ENCODE results near the gene ZDHHC20. TPM values are rescaled to one million over a fixed set of nuclear protein-coding genes. Genes with fewer than 3 reads are reported as not detected.
A peak's percentile ranks its signal among the peaks of the same experiment; 100 is the strongest.

ZDHHC20 gene
- total RNA-seq, 2 experiments from 2014 or later: 48.0 to 50.7 TPM

GRCh38 chr13:21466527-21466926 lies 7.4 kb upstream of the ZDHHC20 start:
- no peak for DNase-seq
- intact Hi-C loops (cut with micrococcal nuclease): no loop called here
- Mint-ChIP-seq H3K36me3 (ENCODE audit: low read depth) (peaks cover under 1% of the 10 kb centered on the region), H3K27ac (no peak overlapping the region), H3K27me3 (ENCODE audit: low read depth) (no peaks in the 10 kb centered on the region), H3K9me3 (peaks cover 4% of the 10 kb centered on the region), H3K4me1 (ENCODE audit: low read depth) (no peaks in the 10 kb centered on the region), H3K4me3 (no peak overlapping the region)
- CTCF ChIA-PET: interaction anchor here (0.7 to 3.4 kb wide), 4 partner anchors 10 to 286 kb away, joined by 3 to 14 read pairs (median 4); no protein-coding TSS in a partner anchor

GRCh38 chr13:21465710-21466160 lies 6.6 kb upstream of the ZDHHC20 start:
- intact Hi-C loops (cut with micrococcal nuclease): no loop called here

DNA sequence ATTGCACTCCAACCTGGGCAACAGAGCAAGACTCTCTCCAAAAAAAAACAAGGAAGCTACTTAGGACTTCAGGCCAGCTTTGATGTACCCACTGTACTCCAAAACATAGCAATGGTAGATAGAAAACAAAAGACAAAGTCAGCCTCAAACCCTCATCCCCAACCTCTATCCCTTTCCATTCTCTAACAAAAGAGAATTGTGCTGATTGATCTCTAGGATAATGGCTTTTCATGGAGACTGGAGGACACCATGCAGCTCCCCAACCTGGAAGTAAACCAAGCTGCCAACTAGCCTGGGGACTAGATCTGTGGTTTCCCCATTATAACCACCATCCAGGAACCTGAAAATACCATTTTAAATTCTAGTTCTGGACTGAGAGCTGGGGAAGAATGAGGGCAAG lies 4.3 kb upstream of the ZDHHC20 start:
- CTCF ChIA-PET: interaction anchor here (1.2 to 2.9 kb wide), 2 partner anchors 12 to 16 kb away, joined by 4 to 11 read pairs; no protein-coding TSS in a partner anchor
- intact Hi-C loops (cut with micrococcal nuclease): no loop called here
- DNase-seq: no peak
- no peak overlapping the region for H3K27ac Mint-ChIP-seq
- peaks cover 3% of the 10 kb centered on the region for H3K4me1 Mint-ChIP-seq (ENCODE audit: low read depth)
- no peak overlapping the region for H3K4me3 Mint-ChIP-seq
- H3K9me3 Mint-ChIP-seq: no peaks in the 10 kb centered on the region
- H3K27me3 Mint-ChIP-seq (ENCODE audit: low read depth): no peaks in the 10 kb centered on the region
- no peaks in the 10 kb centered on the region for H3K36me3 Mint-ChIP-seq (ENCODE audit: low read depth)

More at GRCh38 chr13:21465710-21466160, 6.6 kb upstream of the ZDHHC20 start:
- no peaks in the 10 kb centered on the region for H3K27me3 Mint-ChIP-seq (ENCODE audit: low read depth)
- DNase-seq: no peak
- peaks cover 1% of the 10 kb centered on the region for H3K9me3 Mint-ChIP-seq
- CTCF ChIA-PET: interaction anchor here (0.7 to 3.4 kb wide), 3 partner anchors 10 to 234 kb away, joined by 3 to 14 read pairs (median 5); no protein-coding TSS in a partner anchor
- H3K4me3 Mint-ChIP-seq: no peak overlapping the region
- no peaks in the 10 kb centered on the region for H3K4me1 Mint-ChIP-seq (ENCODE audit: low read depth)
- H3K36me3 Mint-ChIP-seq (ENCODE audit: low read depth): no peaks in the 10 kb centered on the region
- no peak overlapping the region for H3K27ac Mint-ChIP-seq

- Mint-ChIP-seq H3K27me3 (ENCODE audit: low read depth) (no peaks in the 10 kb centered on the region), H3K27ac (no peak overlapping the region), H3K9me3 (no peaks in the 10 kb centered on the region), H3K36me3 (ENCODE audit: low read depth) (no peaks in the 10 kb centered on the region), H3K4me3 (no peak overlapping the region), H3K4me1 (ENCODE audit: low read depth) (peaks cover 18% of the 10 kb centered on the region)
- intact Hi-C loops (cut with micrococcal nuclease): no loop called here
- CTCF ChIA-PET: interaction anchor here (2.8 to 2.9 kb wide), 2 partner anchors 14 to 16 kb away, joined by 11 to 14 read pairs; no protein-coding TSS in a partner anchor
- no peak for DNase-seq
These were observed 2.0 kb upstream of the ZDHHC20 start for GRCh38 chr13:21461131-21461530.

GRCh38 chr13:21458451-21458812 lies 671 bp downstream of the ZDHHC20 start:
- H3K27ac Mint-ChIP-seq: peak overlapping the region; percentile 88
- peak overlapping the region; percentile 92 for H3K4me3 Mint-ChIP-seq
- H3K9me3 Mint-ChIP-seq: peaks cover 8% of the 10 kb centered on the region
- H3K4me1 Mint-ChIP-seq (ENCODE audit: low read depth): peaks cover 30% of the 10 kb centered on the region
- no peaks in the 10 kb centered on the region for H3K27me3 Mint-ChIP-seq (ENCODE audit: low read depth)
- CTCF ChIA-PET: interaction anchor here (0.9 to 2.8 kb wide), 3 partner anchors 19 to 161 kb away, joined by 3 to 14 read pairs (median 4); no protein-coding TSS in a partner anchor
- intact Hi-C loops (cut with micrococcal nuclease): loop anchor here (1.0 to 10.0 kb wide), 5 partner anchors 24 to 1916 kb away; partner anchors contain the start of gene FGF9
- peak; percentile 70 for DNase-seq
- peaks cover 11% of the 10 kb centered on the region for H3K36me3 Mint-ChIP-seq (ENCODE audit: low read depth)

DNA sequence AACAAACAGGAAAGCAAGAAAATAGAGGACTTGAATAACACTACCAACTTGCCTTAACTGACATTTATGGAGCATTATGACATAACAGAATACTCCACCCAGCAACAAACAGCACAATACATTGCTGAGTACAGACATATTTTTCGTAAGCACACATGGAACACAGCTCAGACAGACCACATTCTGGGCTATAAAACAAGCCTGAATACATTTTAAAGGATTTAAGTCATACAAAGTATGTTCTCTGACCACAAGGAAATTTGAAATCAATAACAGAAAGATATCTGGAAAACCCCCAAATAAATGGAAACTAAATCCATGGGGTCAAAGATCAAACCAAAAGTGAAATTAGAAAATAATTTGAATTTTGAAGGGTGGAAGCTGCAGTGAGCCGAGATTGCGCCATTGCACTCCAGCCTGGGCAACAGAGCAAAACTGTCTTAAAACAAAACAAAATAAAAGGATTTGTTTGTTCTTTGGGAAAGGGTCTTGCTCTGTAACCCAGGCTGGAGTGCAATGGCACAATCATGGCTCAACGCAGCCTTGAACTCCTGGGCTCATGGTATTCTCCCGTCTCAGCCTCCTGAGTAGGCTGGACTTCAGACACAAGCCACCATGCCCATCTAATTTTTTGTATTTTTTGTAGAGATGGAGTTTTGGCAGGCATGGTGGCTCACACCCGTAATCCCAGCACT lies 5.6 kb downstream of the ZDHHC20 start:
- H3K36me3 Mint-ChIP-seq (ENCODE audit: low read depth): peaks cover 18% of the 10 kb centered on the region
- peaks cover 8% of the 10 kb centered on the region for H3K9me3 Mint-ChIP-seq

DNA sequence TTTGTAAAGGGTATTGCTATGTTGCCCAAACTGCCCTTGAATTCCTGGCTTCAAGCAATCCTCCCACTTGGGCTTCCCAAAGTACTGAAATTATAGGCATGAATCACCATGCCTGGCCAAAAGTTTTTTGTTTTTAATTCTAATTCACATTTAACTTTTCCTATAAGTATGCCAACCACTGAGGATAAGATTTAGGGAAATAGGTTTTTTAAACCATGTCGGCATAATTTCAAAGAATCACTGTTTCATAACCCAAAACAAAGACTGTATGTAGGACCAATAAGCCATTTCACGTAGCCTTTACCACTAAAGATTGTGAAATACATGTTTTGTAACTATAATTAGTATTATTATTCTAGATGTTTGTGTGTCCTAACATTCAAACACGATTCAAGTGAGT lies 8.2 kb downstream of the ZDHHC20 start:
- no peak overlapping the region for H3K4me3 Mint-ChIP-seq
- peaks cover 40% of the 10 kb centered on the region for H3K4me1 Mint-ChIP-seq (ENCODE audit: low read depth)
- intact Hi-C loops (cut with micrococcal nuclease): loop anchor here (10.0 kb wide), 1 partner anchor 1924 kb away; no protein-coding TSS in a partner anchor
- CTCF ChIA-PET: interaction anchor here (0.7 kb wide), 1 partner anchor 159 kb away, joined by 3 read pairs; no protein-coding TSS in a partner anchor
- H3K27me3 Mint-ChIP-seq (ENCODE audit: low read depth): no peaks in the 10 kb centered on the region
- H3K9me3 Mint-ChIP-seq: peaks cover 8% of the 10 kb centered on the region
- no peak for DNase-seq
- peaks cover 24% of the 10 kb centered on the region for H3K36me3 Mint-ChIP-seq (ENCODE audit: low read depth)
- H3K27ac Mint-ChIP-seq: no peak overlapping the region

More for the DNA sequence above, 5.6 kb downstream of the ZDHHC20 start:
- intact Hi-C loops (cut with micrococcal nuclease): loop anchor here (10.0 kb wide), 1 partner anchor 1921 kb away; no protein-coding TSS in a partner anchor
- no peak overlapping the region for H3K27ac Mint-ChIP-seq
- no peak overlapping the region for H3K4me3 Mint-ChIP-seq
- no peaks in the 10 kb centered on the region for H3K27me3 Mint-ChIP-seq (ENCODE audit: low read depth)
- peaks cover 46% of the 10 kb centered on the region for H3K4me1 Mint-ChIP-seq (ENCODE audit: low read depth)
- CTCF ChIA-PET: no interaction called here
- DNase-seq: no peak

DNA sequence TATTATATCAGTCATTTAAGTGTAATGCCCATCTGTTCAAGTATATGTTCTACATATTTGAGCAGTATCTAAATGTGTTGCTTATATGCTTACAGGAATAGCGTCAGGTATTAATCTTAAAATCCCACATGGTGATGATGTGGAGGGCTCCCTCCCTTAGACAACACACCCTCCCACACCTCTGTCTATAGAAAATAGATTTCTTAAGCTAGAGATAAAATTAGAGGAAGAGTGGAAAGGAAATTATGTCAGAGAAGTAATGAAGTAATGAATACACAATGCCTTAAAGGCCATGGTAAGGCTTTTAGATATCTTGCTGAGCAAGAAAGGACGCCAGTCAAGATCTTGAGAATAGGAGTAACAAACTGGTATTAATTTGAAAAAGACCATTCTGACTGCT lies 12.4 kb downstream of the ZDHHC20 start:
- intact Hi-C loops (cut with micrococcal nuclease): no loop called here

GRCh38 chr13:21445759-21446158 lies 13.3 kb downstream of the ZDHHC20 start:
- CTCF ChIA-PET: interaction anchor here (0.6 to 1.1 kb wide), 3 partner anchors 19 to 331 kb away, joined by 3 read pairs; no protein-coding TSS in a partner anchor
- no peak for DNase-seq
- Mint-ChIP-seq H3K4me1 (ENCODE audit: low read depth) (peaks cover 41% of the 10 kb centered on the region), H3K4me3 (no peak overlapping the region), H3K36me3 (ENCODE audit: low read depth) (peaks cover 8% of the 10 kb centered on the region), H3K27me3 (ENCODE audit: low read depth) (no peaks in the 10 kb centered on the region), H3K27ac (no peak overlapping the region), H3K9me3 (peaks cover 2% of the 10 kb centered on the region)
- intact Hi-C loops (cut with micrococcal nuclease): no loop called here

More for the DNA sequence above, 12.4 kb downstream of the ZDHHC20 start:
- Mint-ChIP-seq H3K9me3 (peaks cover 1% of the 10 kb centered on the region), H3K36me3 (ENCODE audit: low read depth) (peaks cover 8% of the 10 kb centered on the region), H3K27ac (no peak overlapping the region), H3K27me3 (ENCODE audit: low read depth) (no peaks in the 10 kb centered on the region), H3K4me1 (ENCODE audit: low read depth) (peaks cover 38% of the 10 kb centered on the region), H3K4me3 (no peak overlapping the region)
- DNase-seq: no peak
- CTCF ChIA-PET: no interaction called here

GRCh38 chr13:21443171-21443570 lies 15.9 kb downstream of the ZDHHC20 start:
- Mint-ChIP-seq H3K4me3 (no peak overlapping the region), H3K36me3 (ENCODE audit: low read depth) (peaks cover 18% of the 10 kb centered on the region), H3K9me3 (peaks cover 8% of the 10 kb centered on the region), H3K27me3 (ENCODE audit: low read depth) (no peaks in the 10 kb centered on the region), H3K4me1 (ENCODE audit: low read depth) (peaks cover 42% of the 10 kb centered on the region), H3K27ac (no peak overlapping the region)
- intact Hi-C loops (cut with micrococcal nuclease): no loop called here
- CTCF ChIA-PET: interaction anchor here (0.5 kb wide), 1 partner anchor 35 kb away, joined by 3 read pairs; no protein-coding TSS in a partner anchor
- no peak for DNase-seq

- H3K27ac Mint-ChIP-seq: no peak overlapping the region
- no peak overlapping the region for H3K4me3 Mint-ChIP-seq
- CTCF ChIA-PET: interaction anchor here (1.5 kb wide), 1 partner anchor 8 kb away, joined by 4 read pairs; no protein-coding TSS in a partner anchor
- peaks cover 35% of the 10 kb centered on the region for H3K4me1 Mint-ChIP-seq (ENCODE audit: low read depth)
- intact Hi-C loops (cut with micrococcal nuclease): loop anchor here (2.0 kb wide), 1 partner anchor 34 kb away; no protein-coding TSS in a partner anchor
- no peaks in the 10 kb centered on the region for H3K27me3 Mint-ChIP-seq (ENCODE audit: low read depth)
- no peak for DNase-seq
- peaks cover 30% of the 10 kb centered on the region for H3K36me3 Mint-ChIP-seq (ENCODE audit: low read depth)
- peaks cover 12% of the 10 kb centered on the region for H3K9me3 Mint-ChIP-seq
These were observed 22.5 kb downstream of the ZDHHC20 start for GRCh38 chr13:21436582-21436981.

- peaks cover 36% of the 10 kb centered on the region for H3K36me3 Mint-ChIP-seq (ENCODE audit: low read depth)
- intact Hi-C loops (cut with micrococcal nuclease): loop anchor here (2.0 kb wide), 2 partner anchors 23 to 33 kb away; partner anchors contain the start of gene ZDHHC20
- peak; percentile 60 for DNase-seq
- no peak overlapping the region for H3K27ac Mint-ChIP-seq
- no peak overlapping the region for H3K4me3 Mint-ChIP-seq
- peaks cover 20% of the 10 kb centered on the region for H3K9me3 Mint-ChIP-seq
- CTCF ChIA-PET: no interaction called here
- H3K4me1 Mint-ChIP-seq (ENCODE audit: low read depth): peaks cover 29% of the 10 kb centered on the region
- H3K27me3 Mint-ChIP-seq (ENCODE audit: low read depth): no peaks in the 10 kb centered on the region
These were observed 23.4 kb downstream of the ZDHHC20 start for GRCh38 chr13:21435687-21436151.
